OCI-LY3 (cell line): ENCODE results near the gene COL13A1.

Experiments
- H2AFZ ChIP-seq: fragments of 200-600, 300-600 bp; shearing (Covaris generic); 2 replicates; pipeline ENCODE4 v1.6.0; 2014; ENCODE audit warnings: antibody characterized with exemption, low read depth, low read length
- H3K27ac ChIP-seq: fragments of 200-600, 300-600 bp; sonication (generic); 2 replicates; pipeline ENCODE4 v1.5.1; 2014; ENCODE audit warnings: mild to moderate bottlenecking, low read length, moderate library complexity, mixed read lengths
- H3K27me3 ChIP-seq: fragments of 200-600, 300-600 bp; sonication (generic); 2 replicates; pipeline ENCODE4 v1.6.1; 2014; ENCODE audit warnings: low read depth, low read length, mixed read lengths
- H3K36me3 ChIP-seq: fragments of 200-600, 300-600 bp; sonication (generic); replicated peaks from 2 replicates; pipeline ENCODE3; 2014; ENCODE audit warnings: low read depth, low read length, mixed read lengths
- H3K4me1 ChIP-seq: fragments of 300-600, 200-600 bp; sonication (generic); 2 replicates; pipeline ENCODE4 v1.6.1; 2014; ENCODE audit warnings: low read length, mixed read lengths
- H3K4me2 ChIP-seq: fragments of 200-600, 300-600 bp; sonication (generic); 2 replicates; pipeline ENCODE4 v1.6.1; 2014; ENCODE audit warnings: low read length, mixed read lengths
- H3K4me3 ChIP-seq: fragments of 300-600, 200-600 bp; sonication (generic); 2 replicates; pipeline ENCODE4 v1.5.1; 2014; ENCODE audit warnings: antibody characterized with exemption, mild to moderate bottlenecking, low read length, moderate library complexity
- H3K79me2 ChIP-seq: fragments of 300-600, 200-600 bp; shearing (Covaris generic); 2 replicates; pipeline ENCODE4 v1.6.1; 2014; ENCODE audit warnings: mild to moderate bottlenecking, low read length, mixed read lengths
- H3K9ac ChIP-seq: fragments of 300-600, 200-600 bp; shearing (Covaris generic); 2 replicates; pipeline ENCODE4 v1.6.0; 2014; ENCODE audit warnings: mild to moderate bottlenecking, low read length, moderate library complexity
- H3K9me3 ChIP-seq: fragments of 200-600, 300-600 bp; shearing (Covaris generic); 2 replicates; pipeline ENCODE4 v1.6.1; 2014; ENCODE audit warnings: low read length, mixed read lengths; ENCODE audit not compliant: insufficient read depth
- H4K20me1 ChIP-seq: fragments of 200-600, 300-600 bp; sonication (generic); 2 replicates; pipeline ENCODE4 v1.6.1; 2016; ENCODE audit warnings: low read length, mixed read lengths; ENCODE audit not compliant: insufficient read depth
- CTCF ChIP-seq: fragments of 200-600, 300-600 bp; sonication (generic); IDR thresholded peaks from 2 replicates; pipeline ENCODE4 v1.5.1; 2014; ENCODE audit warnings: antibody characterized with exemption, low read length, low read depth
- EZH2phosphoT487 ChIP-seq: fragments of 200-600 bp; shearing (Covaris generic); IDR thresholded peaks from 2 replicates; pipeline ENCODE4 v1.6.1; 2018; ENCODE audit warnings: antibody characterized with exemption, mixed run types, low read depth

The COL13A1 gene

DNA sequence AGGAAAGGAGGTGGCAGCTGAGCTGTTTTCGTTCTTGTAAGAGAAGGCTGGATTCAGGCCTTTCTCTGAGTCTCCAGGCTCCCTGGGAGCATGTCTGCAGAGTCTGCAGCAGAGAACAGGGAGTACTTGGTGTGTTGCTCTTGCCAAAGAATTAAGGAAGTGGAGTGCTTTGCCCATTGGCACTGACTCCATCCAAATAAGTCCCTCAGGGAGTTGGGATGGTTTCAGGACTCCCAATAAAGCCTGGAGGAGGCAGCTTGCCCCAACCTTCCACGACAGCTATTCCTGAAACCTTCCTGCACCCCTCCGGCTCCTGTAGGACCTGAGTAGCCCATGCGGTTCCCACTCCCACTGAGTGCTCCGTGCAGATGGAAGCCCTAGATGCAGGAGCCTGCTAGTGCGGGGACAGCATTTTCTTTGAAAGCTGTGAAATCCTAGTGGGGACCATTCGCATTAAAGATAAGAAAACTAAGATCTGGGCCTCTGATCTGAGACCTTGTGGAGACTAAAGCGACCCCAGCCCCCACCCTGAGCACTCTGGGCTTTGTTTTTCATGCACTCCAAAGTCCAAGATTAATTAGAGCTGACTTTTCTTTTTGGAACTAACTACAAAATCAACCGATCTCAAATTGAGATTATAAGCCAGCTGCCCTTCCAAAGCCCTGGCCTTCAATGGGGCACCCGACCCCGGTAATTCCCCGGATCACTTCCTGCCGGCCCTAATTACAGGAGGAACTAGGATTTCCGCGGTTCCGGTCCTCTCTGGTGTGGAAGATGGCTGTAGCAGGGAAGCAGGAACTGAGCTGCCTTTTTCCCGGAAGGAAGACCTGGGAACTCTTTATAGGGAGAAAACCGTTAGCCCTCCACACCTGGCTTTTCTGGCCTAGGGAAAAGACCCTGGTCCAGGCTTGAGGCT lies 110.2 kb downstream of the COL13A1 start:
- Histone ChIP-seq H3K4me2 (no peak overlapping the region), H3K27ac (no peak overlapping the region), H3K4me1 (no peaks in the 10 kb centered on the region), H4K20me1 (no peaks in the 10 kb centered on the region), H3K27me3 (no peaks in the 10 kb centered on the region; the same call in 1 of the 2 replicates), H3K79me2 (no peaks in the 10 kb centered on the region), H2AFZ (no peak overlapping the region), H3K36me3 (no peaks in the 10 kb centered on the region), H3K9me3 (no peaks in the 10 kb centered on the region), H3K4me3 (no peak overlapping the region), H3K9ac (no peak overlapping the region)
- TF ChIP-seq CTCF (no peak), EZH2phosphoT487 (no peak)

GRCh38 chr10:69912589-69912988 lies 110.9 kb downstream of the COL13A1 start:
- Histone ChIP-seq H3K27me3 (no peaks in the 10 kb centered on the region; the same call in 1 of the 2 replicates), H3K9me3 (no peaks in the 10 kb centered on the region), H2AFZ (no peak overlapping the region), H3K36me3 (no peaks in the 10 kb centered on the region), H3K79me2 (no peaks in the 10 kb centered on the region), H3K4me3 (no peak overlapping the region), H3K27ac (no peak overlapping the region), H3K4me1 (no peaks in the 10 kb centered on the region), H3K4me2 (no peak overlapping the region), H4K20me1 (no peaks in the 10 kb centered on the region), H3K9ac (no peak overlapping the region)
- TF ChIP-seq CTCF (no peak), EZH2phosphoT487 (no peak)

GRCh38 chr10:69913606-69914382 lies 112.1 kb downstream of the COL13A1 start:
- H3K9ac ChIP-seq, result no peak overlapping the region
- no peak overlapping the region for H3K4me2 ChIP-seq
- no peak overlapping the region for H3K4me3 ChIP-seq
- H3K27me3 ChIP-seq, result peaks cover 4% of the 10 kb centered on the region; the same call in 1 of the 2 replicates
- H3K79me2 ChIP-seq, result no peaks in the 10 kb centered on the region
- H4K20me1 ChIP-seq, result no peaks in the 10 kb centered on the region
- no peak overlapping the region for H3K27ac ChIP-seq
- no peaks in the 10 kb centered on the region for H3K9me3 ChIP-seq
- H2AFZ ChIP-seq, result no peak overlapping the region
- H3K36me3 ChIP-seq, result no peaks in the 10 kb centered on the region
- H3K4me1 ChIP-seq, result no peaks in the 10 kb centered on the region
- TF ChIP-seq EZH2phosphoT487 (no peak), CTCF (no peak)
